ENCODE data around the gene BANP.

Gene BANP

GRCh38 chr16:87964049-87964659 lies 12.9 kb downstream of the BANP start:
- Histone ChIP-seq H3K9me3 (ENCODE audit: severe bottlenecking) (no peaks in the 10 kb centered on the region), H3K27ac (no peak overlapping the region), H3K4me3 (ENCODE audit: low read depth, low read length) (no peak overlapping the region), H3K36me3 (no peaks in the 10 kb centered on the region), H3K27me3 (ENCODE audit: insufficient read depth, low read depth, severe bottlenecking) (no peaks in the 10 kb centered on the region)
- no peak for TF ChIP-seq CTCF (IDR thresholded peaks at IDR 0.05; ENCODE audit: low read depth, low read length)
- DNase-seq: no peak

- Histone ChIP-seq H3K4me3 (ENCODE audit: low read depth, low read length) (no peak overlapping the region), H3K9me3 (ENCODE audit: severe bottlenecking) (no peaks in the 10 kb centered on the region), H3K27ac (no peak overlapping the region), H3K27me3 (ENCODE audit: insufficient read depth, low read depth, severe bottlenecking) (no peaks in the 10 kb centered on the region), H3K36me3 (no peaks in the 10 kb centered on the region)
- DNase-seq: no peak
- no peak for TF ChIP-seq CTCF (IDR thresholded peaks at IDR 0.05; ENCODE audit: low read depth, low read length)
These were observed 14.2 kb downstream of the BANP start for GRCh38 chr16:87965417-87965816.

DNA sequence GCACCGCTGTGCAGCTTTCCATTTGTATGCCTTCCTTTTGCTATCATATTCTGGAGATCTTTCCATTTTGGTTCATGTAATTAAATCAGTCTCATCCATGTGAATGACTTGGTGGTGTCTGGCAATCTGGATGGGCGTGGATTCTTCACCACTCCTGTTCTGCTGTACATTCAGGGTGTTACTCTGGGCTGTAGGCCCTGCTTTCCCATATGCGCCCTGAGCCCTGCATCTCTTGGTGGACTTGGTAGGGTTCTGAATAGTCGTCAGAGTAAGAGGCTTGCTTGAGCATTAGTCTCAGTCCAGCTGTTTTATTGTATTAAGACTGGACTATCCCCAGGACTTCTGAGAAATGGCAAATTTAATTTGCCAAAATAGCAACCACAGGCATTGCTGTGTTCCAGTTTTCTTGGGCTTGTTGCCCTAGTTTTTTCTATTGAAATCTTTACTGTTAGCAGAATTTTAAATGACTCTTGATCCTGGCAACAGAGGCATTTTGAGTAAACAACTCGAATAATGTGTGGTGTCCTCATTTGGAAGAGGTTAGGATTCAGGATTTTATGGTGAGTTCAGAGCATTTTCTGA lies 14.9 kb downstream of the BANP start:
- Histone ChIP-seq H3K27ac (no peak overlapping the region), H3K4me3 (ENCODE audit: low read depth, low read length) (no peak overlapping the region), H3K9me3 (ENCODE audit: severe bottlenecking) (no peaks in the 10 kb centered on the region), H3K36me3 (no peaks in the 10 kb centered on the region), H3K27me3 (ENCODE audit: insufficient read depth, low read depth, severe bottlenecking) (no peaks in the 10 kb centered on the region)
- no peak for DNase-seq
- no peak for TF ChIP-seq CTCF (IDR thresholded peaks at IDR 0.05; ENCODE audit: low read depth, low read length)

DNA sequence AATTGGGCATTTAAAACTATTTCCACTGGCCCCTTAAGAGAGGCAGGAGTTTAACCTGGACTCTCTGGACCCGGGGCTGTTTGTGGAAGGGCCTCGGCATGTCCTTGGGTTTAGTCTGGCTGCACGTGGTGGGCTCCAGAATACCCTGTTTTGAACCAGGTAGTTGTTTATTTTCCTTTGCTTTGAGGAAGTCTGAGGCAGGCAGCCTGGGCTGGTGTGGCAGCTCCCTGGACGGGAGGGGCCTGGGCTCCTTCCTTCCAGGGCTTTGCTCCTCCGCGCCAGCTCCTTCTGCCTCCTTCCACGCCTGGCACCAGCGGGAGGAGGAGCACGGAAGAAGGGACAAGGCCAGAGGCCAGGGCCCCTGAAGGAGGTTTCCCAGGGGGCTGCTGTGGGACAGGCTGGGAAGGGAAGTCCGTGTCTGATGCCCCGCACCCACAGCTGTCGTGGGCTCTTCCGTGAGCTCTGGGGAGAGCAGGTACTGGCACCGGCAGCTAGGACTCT lies 15.5 kb downstream of the BANP start:
- Histone ChIP-seq H3K4me3 (ENCODE audit: low read depth, low read length) (no peak overlapping the region), H3K27me3 (ENCODE audit: insufficient read depth, low read depth, severe bottlenecking) (no peaks in the 10 kb centered on the region), H3K27ac (no peak overlapping the region), H3K9me3 (ENCODE audit: severe bottlenecking) (no peaks in the 10 kb centered on the region), H3K36me3 (no peaks in the 10 kb centered on the region)
- TF ChIP-seq CTCF (IDR thresholded peaks at IDR 0.05; ENCODE audit: low read depth, low read length): no peak
- DNase-seq: no peak

DNA sequence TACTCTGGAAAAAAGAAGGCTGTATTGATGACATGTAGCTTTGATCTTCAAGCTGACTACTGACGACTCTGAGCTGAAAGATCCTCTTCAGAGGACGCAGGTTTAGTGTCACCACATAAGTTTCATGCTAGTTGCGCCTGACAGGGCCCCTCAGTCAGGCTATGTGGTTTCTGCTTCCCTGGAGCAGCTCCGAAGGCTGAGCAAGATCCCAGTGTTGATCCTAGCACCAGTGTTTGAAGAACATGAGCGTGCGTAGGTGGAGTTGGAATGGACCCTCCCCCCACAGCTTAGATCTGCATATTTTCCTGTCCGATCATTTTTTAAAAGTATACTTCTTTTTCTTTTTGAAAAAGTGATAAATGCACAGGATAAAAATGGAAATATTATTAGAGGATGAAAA lies 17.3 kb downstream of the BANP start:
- no peak for TF ChIP-seq CTCF (IDR thresholded peaks at IDR 0.05; ENCODE audit: low read depth, low read length)
- no peaks in the 10 kb centered on the region for H3K36me3 ChIP-seq
- H3K27me3 ChIP-seq (ENCODE audit: insufficient read depth, low read depth, severe bottlenecking): no peaks in the 10 kb centered on the region
- H3K4me3 ChIP-seq (ENCODE audit: low read depth, low read length): no peak overlapping the region
- no peaks in the 10 kb centered on the region for H3K9me3 ChIP-seq (ENCODE audit: severe bottlenecking)
- no peak for DNase-seq
- H3K27ac ChIP-seq: no peak overlapping the region

DNA sequence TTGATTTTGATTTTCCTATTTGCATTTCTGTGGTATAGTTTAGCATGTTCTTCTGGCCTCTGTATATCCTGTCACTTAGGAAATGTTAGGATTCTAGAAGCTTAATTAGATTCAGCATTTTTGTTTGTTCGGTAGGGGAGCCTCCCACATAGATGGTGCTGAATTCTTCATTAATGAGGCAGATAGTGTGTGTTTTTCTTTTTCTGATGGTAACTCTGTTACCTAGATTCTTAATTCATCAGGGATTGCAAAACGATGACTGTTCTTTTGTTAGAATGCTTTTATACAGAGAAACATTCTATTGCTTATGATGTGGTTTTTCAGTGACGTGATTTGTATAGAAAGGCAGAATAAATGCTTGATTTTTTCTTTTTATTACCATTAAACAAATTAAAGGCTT lies 19.0 kb downstream of the BANP start:
- no peak for TF ChIP-seq CTCF (IDR thresholded peaks at IDR 0.05; ENCODE audit: low read depth, low read length)
- Histone ChIP-seq H3K27ac (no peak overlapping the region), H3K36me3 (no peaks in the 10 kb centered on the region)

More for the DNA sequence above, 19.0 kb downstream of the BANP start:
- H3K27me3 ChIP-seq (ENCODE audit: insufficient read depth, low read depth, severe bottlenecking): no peaks in the 10 kb centered on the region
- no peak overlapping the region for H3K4me3 ChIP-seq (ENCODE audit: low read depth, low read length)
- H3K9me3 ChIP-seq (ENCODE audit: severe bottlenecking): no peaks in the 10 kb centered on the region
- no peak for DNase-seq
